Upper lobe of left lung (tissue), 6 donors: ENCODE measurements around the gene MBOAT1. TPM values are rescaled to one million over a fixed set of nuclear protein-coding genes. Genes with fewer than 3 reads are reported as not detected.

Experiments used
- ATAC-seq, 2 donors: fragments of 200-7000 bp; cut with Tn5 transposase; one replicate each; pipeline ENCODE4 v1.9.1; 2022; ENCODE audit warnings: mild to moderate bottlenecking in 2 of 2, moderate library complexity in 2 of 2; ENCODE audit not compliant: low FRiP score in 2 of 2
- DNase-seq, 2 donors: peaks; one replicate each; pipeline ENCODE4 v3.0.0-alpha.2; 2019 to 2020
- H3K27ac ChIP-seq, 4 donors: fragments of 200-600 bp; sonication (generic); one replicate each; pipeline ENCODE4 v1.5.1; 2016 to 2019
- H3K27me3 ChIP-seq, 4 donors: fragments of 200-600 bp; sonication (generic); one replicate each; pipeline ENCODE4 v1.5.1; 2017 to 2019
- H3K36me3 ChIP-seq, 4 donors: fragments of 200-600 bp; sonication (generic); one replicate each; pipeline ENCODE4 v1.5.1; 2016 to 2019
- H3K4me1 ChIP-seq, 4 donors: fragments of 200-600 bp; sonication (generic); one replicate each; pipeline ENCODE4 v1.5.1; 2018 to 2019
- H3K4me3 ChIP-seq, 4 donors: fragments of 200-600 bp; sonication (generic); one replicate each; pipeline ENCODE4 v1.5.1; 2017 to 2019; ENCODE audit warnings: mild to moderate bottlenecking in 2 of 4, moderate library complexity in 1 of 4
- H3K9me3 ChIP-seq, 4 donors: fragments of 200-600 bp; sonication (generic); one replicate each; pipeline ENCODE4 v1.5.1; 2018 to 2019
- CTCF ChIP-seq, 6 experiments: fragments of 450-650 bp in 4 of 6; fragments of 200-600 bp in 2 of 6; sonication (generic) in 2 of 6; IDR thresholded peaks; one replicate each; pipeline ENCODE4 v1.5.1; 2016 to 2019; ENCODE audit warnings: antibody characterized with exemption in 6 of 6
- EP300 ChIP-seq, 4 donors: sonication (generic); formaldehyde crosslinking; IDR thresholded peaks; one replicate each; pipeline ENCODE4 v1.5.1; 2017; ENCODE audit warnings: antibody characterized with exemption in 4 of 4, control low read depth in 2 of 4
- POLR2A ChIP-seq, 4 donors: fragments of 450-650 bp; IDR thresholded peaks; one replicate each; pipeline ENCODE4 v1.5.1; 2016 to 2017; ENCODE audit warnings: antibody characterized with exemption in 4 of 4, mild to moderate bottlenecking in 2 of 4
- POLR2AphosphoS5 ChIP-seq, 2 donors: sonication (generic); formaldehyde crosslinking; IDR thresholded peaks; one replicate each; pipeline ENCODE4 v1.5.1; 2017; ENCODE audit warnings: antibody characterized with exemption in 2 of 2
- WGBS, 2 donors: methylation state at CpG; one replicate each; pipeline ENCODE4 v1.1.5; 2017 to 2018; 5-methylcytosine and 5-hydroxymethylcytosine counted together
- total RNA-seq, 6 donors: library from RNA; depleted of rRNA in 4 of 6; stranded (reverse); fragments of >200 nt in 4 of 6; gene quantifications; one replicate each; pipeline versions ENCODE4 v1.1.0 to v1.2.1, GENCODE V29; 2016 to 2021
- donor health status: DM: no; HTN: no; CAD: no; lungs with moderate emphysema.
- donor health status: DM: no; HTN: yes; CAD: no; lungs with severe emphysema.

Gene MBOAT1
- total RNA-seq, 6 donors from 2014 or later, result 4.2 to 17.5 (median 12.2) TPM

GRCh38 chr6:20230401-20231119, 18.3 kb upstream of the MBOAT1 start:
- Histone ChIP-seq H3K36me3 (no peaks in the 10 kb centered on the region), H3K27ac (no peak overlapping the region), H3K27me3 (no peaks in the 10 kb centered on the region), H3K9me3 (no peaks in the 10 kb centered on the region), H3K4me3 (no peak overlapping the region), H3K4me1 (no peaks in the 10 kb centered on the region)
- no peak for DNase-seq
- 91% methylated on average over 4 of the region's 4 CpGs for WGBS, 2 donors
- TF ChIP-seq CTCF (IDR thresholded peaks at IDR 0.05) (no peak), POLR2A (IDR thresholded peaks at IDR 0.05) (no peak), POLR2AphosphoS5 (IDR thresholded peaks at IDR 0.05) (no peak), EP300 (IDR thresholded peaks at IDR 0.05) (no peak)
- ATAC-seq, result no peak

- 91 to 93% methylated on average over 3 to 4 of the region's 4 CpGs for WGBS, 2 donors
- ATAC-seq (no peak), DNase-seq (no peak)
- Histone ChIP-seq H3K4me1 (no peaks in the 10 kb centered on the region), H3K9me3 (no peaks in the 10 kb centered on the region), H3K36me3 (no peaks in the 10 kb centered on the region), H3K27ac (no peak overlapping the region), H3K27me3 (no peaks in the 10 kb centered on the region), H3K4me3 (no peak overlapping the region)
- TF ChIP-seq POLR2A (IDR thresholded peaks at IDR 0.05) (no peak), POLR2AphosphoS5 (IDR thresholded peaks at IDR 0.05) (no peak), EP300 (IDR thresholded peaks at IDR 0.05) (no peak), CTCF (IDR thresholded peaks at IDR 0.05) (no peak)
Observed at GRCh38 chr6:20229881-20230280, 17.6 kb upstream of the MBOAT1 start.

- 86 to 90% methylated on average over 2 of the region's 2 CpGs for WGBS, 2 donors
- H3K4me3 ChIP-seq, result no peak overlapping the region
- H3K27me3 ChIP-seq, result no peaks in the 10 kb centered on the region
- H3K36me3 ChIP-seq, result no peaks in the 10 kb centered on the region
- ATAC-seq, result no peak
- H3K27ac ChIP-seq, result no peak overlapping the region
- no peaks in the 10 kb centered on the region for H3K4me1 ChIP-seq
- H3K9me3 ChIP-seq, result no peaks in the 10 kb centered on the region
- TF ChIP-seq CTCF (IDR thresholded peaks at IDR 0.05) (no peak), EP300 (IDR thresholded peaks at IDR 0.05) (no peak), POLR2AphosphoS5 (IDR thresholded peaks at IDR 0.05) (no peak), POLR2A (IDR thresholded peaks at IDR 0.05) (no peak)
- no peak for DNase-seq
Observed at GRCh38 chr6:20227350-20227749, 15.1 kb upstream of the MBOAT1 start.

- Histone ChIP-seq H3K36me3 (no peaks in the 10 kb centered on the region), H3K4me3 (no peak overlapping the region), H3K27me3 (no peaks in the 10 kb centered on the region), H3K9me3 (no peaks in the 10 kb centered on the region), H3K27ac (no peak overlapping the region), H3K4me1 (no peaks in the 10 kb centered on the region)
- no peak for DNase-seq
- TF ChIP-seq POLR2A (IDR thresholded peaks at IDR 0.05), result no peak
- no peak for TF ChIP-seq CTCF (IDR thresholded peaks at IDR 0.05)
- TF ChIP-seq POLR2AphosphoS5 (IDR thresholded peaks at IDR 0.05), result no peak
- no peak for TF ChIP-seq EP300 (IDR thresholded peaks at IDR 0.05)
- ATAC-seq, result no peak
- 82 to 88% methylated on average over 1 of the region's 1 CpG for WGBS, 2 donors
Observed at GRCh38 chr6:20223141-20223540, 10.9 kb upstream of the MBOAT1 start.

GRCh38 chr6:20221421-20221820, 9.2 kb upstream of the MBOAT1 start:
- Histone ChIP-seq H3K4me1 (peaks cover 0 to 12% (median 10%) of the 10 kb centered on the region in 4 donors), H3K4me3 (no peak overlapping the region), H3K36me3 (no peaks in the 10 kb centered on the region), H3K9me3 (no peaks in the 10 kb centered on the region), H3K27me3 (no peaks in the 10 kb centered on the region), H3K27ac (no peak overlapping the region)
- ATAC-seq, result no peak
- 89% methylated on average over 3 of the region's 3 CpGs for WGBS, 2 donors
- DNase-seq, result no peak
- TF ChIP-seq POLR2AphosphoS5 (IDR thresholded peaks at IDR 0.05) (no peak), EP300 (IDR thresholded peaks at IDR 0.05) (no peak), CTCF (IDR thresholded peaks at IDR 0.05) (no peak), POLR2A (IDR thresholded peaks at IDR 0.05) (no peak)
